HG03457 (cell line): ENCODE data around the gene HCAR3.
"Not testable (repeated sequence)": the region's sequence is repeated elsewhere in the genome, so short reads cannot be mapped to it uniquely, and the experiment has no call there.

Source experiments
- ATAC-seq: cut with Tn5 transposase; IDR thresholded peaks from one replicate; pipeline ENCODE4 v1.9.1; 2021; ENCODE audit warnings: moderate number of reproducible peaks; ENCODE audit not compliant: unreplicated experiment

The HCAR3 gene

GRCh38 chr12:122676015-122676414 is 40.6 kb downstream of the HCAR3 start:
- ATAC-seq = not testable (repeated sequence)

- ATAC-seq = no peak
Observed at GRCh38 chr12:122672515-122672914, 44.1 kb downstream of the HCAR3 start.

- ATAC-seq = no peak
Observed at GRCh38 chr12:122669397-122670070, 47.1 kb downstream of the HCAR3 start.

- no peak for ATAC-seq
Observed at GRCh38 chr12:122668268-122668667, 48.3 kb downstream of the HCAR3 start.

- no peak for ATAC-seq
Observed at GRCh38 chr12:122665759-122666158, 50.9 kb downstream of the HCAR3 start.

- ATAC-seq = no peak
Observed at GRCh38 chr12:122665349-122665748, 51.3 kb downstream of the HCAR3 start.
